GM18867 (cell line): ENCODE measurements around the gene NTRK3.
"Not testable (repeated sequence)": the region's sequence is repeated elsewhere in the genome, so short reads cannot be mapped to it uniquely, and the experiment has no call there.

Experiments used
- ATAC-seq: cut with Tn5 transposase; IDR thresholded peaks from one replicate; pipeline ENCODE4 v1.9.1; 2021; ENCODE audit warnings: mild to moderate bottlenecking, moderate library complexity; ENCODE audit not compliant: unreplicated experiment

Gene NTRK3

DNA sequence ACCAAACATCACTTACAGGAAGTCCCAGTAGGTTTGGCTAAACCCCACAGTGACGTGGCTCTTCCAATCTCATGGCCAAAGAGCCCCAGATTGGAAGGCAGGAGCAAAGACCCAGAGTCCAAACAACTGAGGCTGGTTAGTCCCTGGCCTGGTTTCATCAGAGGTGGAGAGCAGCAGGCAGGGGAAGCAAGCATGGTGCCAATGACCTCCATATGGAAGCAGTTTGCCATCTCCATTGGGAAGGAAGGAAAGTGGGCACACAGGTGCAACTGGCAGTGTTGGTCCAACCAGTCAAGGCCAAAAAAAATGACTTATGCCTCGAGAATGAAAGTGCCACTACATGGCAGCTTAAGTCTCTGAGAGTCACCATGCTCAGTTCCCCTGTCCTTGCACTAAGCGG lies 175.9 kb downstream of the NTRK3 start:
- ATAC-seq, result no peak

DNA sequence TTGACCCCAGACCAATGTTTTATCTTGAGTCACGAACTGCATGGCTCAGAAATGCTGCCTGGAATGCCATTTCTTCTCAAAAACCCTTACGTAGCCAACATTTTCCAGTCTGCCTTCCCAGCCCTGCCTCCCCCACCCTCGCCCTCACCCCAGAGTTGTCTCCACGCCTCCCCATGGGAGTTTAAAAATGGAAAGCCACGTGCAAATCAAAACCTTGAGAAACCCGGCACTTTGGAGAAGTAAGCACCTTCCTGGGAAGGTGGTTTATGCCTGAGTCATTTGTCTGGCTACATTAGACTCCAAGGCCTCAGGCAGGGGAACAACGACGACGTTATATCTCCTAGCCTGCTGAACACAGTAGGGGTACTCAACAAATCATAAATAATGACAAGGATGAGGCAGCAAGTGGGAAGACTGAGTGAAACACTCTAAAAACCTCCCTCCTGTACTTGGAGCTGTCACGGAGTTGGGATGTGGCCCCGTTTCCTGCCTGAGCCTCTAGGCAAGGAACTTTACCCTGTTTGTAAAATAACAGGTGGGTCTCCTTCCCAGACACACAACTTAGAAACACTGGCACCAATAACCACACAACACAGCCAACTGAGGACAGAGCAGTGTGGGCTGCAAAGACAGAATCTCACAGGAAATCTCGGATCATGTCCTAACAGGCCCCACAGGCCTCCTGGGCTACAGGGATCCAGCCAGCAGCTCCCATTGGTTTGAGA lies 179.1 kb downstream of the NTRK3 start:
- no peak for ATAC-seq

DNA sequence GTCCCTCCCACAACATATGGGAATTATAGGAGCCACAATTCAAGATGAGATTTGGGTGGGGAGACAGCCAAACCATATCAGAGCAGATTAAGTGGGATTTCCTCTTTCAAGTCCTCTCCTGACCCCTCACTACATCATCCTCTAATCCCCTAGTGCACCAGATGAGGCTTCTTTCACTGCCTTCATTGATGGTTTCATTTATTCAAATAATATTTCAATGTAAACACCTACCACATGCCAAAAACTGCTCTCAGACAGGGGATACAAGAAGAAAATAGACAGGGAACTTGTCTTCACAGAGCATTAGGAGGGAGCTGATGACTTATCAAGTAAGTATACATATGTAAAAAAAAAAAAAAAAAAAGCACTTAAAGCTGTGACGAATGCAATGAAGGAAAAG lies 180.2 kb downstream of the NTRK3 start:
- no peak for ATAC-seq

DNA sequence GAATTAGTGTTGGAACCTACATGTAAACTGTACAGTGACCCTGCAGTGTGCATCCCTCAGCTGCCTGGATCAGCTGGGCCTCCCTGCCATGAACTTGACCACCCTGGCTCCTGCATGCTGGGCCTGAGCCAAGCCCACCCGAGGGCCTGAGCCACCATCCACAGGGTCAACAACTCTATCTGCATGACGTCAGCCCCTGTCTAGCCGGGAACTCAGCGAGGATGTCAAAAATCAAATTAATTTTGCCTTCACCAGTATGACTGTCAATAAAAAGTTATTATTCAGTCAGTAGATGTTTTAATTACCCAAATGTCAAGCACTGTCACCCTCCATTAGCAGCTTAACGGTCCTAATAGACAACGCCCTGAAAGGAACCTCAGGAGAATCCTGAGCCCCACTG lies 181.4 kb downstream of the NTRK3 start:
- no peak for ATAC-seq

DNA sequence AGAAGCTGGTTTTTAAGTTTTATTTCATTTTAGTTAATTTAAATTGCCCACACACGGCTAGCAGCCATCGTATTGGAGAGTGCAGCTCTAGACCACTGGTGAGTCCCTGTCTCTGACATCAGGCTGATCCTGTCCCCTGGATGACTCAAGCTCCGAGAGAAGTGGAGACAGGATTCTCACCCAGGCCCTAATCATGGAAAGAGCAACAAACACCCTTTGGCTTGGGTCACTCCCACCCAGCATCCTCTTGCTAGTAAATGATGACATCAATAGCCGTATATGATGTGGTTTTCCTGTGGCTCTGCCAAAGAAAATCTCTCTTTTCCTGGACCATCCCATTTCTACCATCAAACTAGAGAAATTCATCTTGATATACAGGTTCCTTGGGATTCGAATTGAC lies 182.2 kb downstream of the NTRK3 start:
- no peak for ATAC-seq

DNA sequence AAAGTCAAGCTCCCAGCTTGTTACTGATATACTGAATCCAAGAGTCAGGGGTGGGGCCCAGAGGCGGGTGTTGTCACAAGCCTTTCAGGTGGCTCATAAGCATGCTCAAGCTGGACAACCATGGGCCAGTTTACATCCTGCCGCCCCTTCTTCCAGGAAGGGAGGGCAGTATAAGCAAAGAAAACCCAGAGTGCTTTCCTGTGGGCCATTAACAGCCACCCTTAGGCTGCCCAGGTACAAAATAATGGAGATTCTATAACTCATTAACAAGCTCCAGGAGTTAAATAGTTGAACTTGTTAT lies 183.2 kb downstream of the NTRK3 start:
- no peak for ATAC-seq

DNA sequence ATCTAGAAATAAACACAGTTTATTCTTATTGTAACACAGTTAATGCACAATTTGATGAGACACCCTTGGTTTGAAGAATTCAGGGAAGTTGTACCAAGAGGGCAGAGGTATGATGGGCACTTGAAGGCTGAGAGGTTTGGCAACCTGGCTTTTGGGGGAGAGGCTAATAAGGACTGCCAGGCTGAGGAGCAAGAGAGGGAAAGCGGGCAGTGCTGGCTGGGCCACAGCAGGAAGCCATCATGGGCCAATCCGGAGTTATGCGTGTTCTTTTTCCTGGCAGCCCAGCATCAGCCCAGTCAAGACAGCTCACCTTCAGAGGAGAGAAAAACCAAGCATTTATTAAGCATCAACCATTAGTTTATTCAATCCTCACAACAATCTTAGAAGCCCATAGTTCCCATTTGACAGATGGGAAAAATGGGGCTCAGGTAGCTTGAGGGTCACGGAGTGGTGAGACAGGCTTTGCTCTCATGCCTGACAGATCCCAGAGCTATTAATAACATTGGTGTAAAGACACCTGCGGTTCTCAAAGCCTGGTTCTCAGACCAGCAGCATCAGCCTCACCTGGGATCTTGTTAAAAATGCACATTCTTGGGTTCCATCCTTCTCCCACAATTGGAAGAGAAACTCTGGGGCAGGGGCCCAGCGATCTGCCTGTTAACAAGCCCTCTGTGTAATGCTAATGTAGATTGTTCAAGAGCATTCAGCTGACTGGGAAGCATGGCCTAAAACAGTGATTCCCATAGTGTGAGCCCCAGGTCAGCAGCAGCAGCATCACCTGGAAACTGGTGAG lies 183.7 kb downstream of the NTRK3 start:
- no peak for ATAC-seq

DNA sequence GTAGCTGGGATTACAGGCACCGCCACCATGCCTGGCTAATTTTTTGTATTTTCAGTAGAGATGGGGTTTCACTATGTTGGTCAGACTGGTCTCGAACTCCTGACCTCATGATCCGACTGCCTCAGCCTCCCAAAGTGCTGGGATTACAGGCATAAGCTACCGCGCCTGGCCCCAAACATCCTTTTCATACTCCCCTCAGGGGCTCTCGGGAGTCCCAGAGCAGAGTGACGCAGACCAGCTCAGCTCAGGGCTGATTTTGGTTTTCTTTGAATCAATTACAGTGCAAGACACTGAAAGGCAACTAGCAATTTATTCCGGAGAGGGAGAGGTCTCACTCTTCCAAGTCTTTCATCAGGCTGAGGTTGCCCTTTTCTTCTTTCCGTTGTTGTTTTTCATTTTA lies 184.4 kb downstream of the NTRK3 start:
- ATAC-seq, result not testable (repeated sequence)

DNA sequence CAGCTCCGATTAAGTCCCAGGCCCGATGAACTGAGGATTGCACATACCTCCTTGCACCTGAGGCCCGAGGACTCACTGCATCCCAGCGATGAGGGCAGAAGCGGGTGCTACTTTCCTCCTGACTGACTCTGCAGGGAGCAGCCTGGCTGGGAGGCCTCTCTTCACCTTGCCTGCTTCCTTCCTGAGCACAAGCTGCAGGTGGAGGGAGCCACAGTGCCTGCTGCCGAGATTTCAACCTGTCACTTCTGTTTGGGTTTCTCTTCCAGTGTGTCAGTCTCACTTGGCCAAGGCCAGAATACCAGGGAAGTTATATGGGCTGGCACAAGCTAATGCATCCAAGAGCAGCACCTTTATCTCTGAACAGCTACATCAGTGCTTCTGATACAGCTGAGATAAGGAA lies 185.4 kb downstream of the NTRK3 start:
- no peak for ATAC-seq

DNA sequence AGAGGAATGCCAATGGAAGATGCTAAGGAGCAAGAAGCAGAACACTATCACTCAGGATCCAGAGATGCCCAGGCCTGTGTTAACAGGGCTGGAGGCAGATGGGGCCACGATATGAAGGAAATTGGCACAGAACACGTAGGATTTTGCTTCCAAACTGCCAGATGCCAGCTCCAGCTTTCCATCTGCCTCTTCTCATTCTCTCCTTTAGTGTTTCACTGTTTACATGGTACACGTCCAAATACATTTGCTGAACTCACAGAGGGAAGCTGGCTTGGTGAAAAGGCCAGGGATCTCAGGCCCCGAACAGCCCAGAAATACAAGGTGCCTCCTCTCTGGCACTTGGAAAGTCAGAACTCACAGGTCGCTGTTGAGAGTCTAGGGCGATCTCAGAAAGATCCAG lies 187.0 kb downstream of the NTRK3 start:
- ATAC-seq, result no peak

DNA sequence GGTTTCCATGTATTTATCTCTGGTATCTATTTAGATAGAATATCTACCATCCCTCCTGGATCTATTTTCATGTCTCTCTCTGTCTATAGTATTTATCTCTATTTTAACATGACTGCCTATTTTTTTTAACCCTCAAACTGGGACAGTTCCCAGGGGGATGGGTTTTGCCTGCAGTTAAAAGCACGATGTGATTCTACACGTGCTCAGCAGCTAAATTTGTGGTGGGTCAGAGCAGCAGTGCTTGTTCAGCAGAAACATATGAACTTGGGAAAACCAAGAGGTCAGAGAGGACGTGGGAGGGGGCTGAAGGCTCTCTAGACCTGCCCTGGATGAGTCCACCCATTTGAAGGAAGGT lies 189.2 kb downstream of the NTRK3 start:
- ATAC-seq, result no peak

DNA sequence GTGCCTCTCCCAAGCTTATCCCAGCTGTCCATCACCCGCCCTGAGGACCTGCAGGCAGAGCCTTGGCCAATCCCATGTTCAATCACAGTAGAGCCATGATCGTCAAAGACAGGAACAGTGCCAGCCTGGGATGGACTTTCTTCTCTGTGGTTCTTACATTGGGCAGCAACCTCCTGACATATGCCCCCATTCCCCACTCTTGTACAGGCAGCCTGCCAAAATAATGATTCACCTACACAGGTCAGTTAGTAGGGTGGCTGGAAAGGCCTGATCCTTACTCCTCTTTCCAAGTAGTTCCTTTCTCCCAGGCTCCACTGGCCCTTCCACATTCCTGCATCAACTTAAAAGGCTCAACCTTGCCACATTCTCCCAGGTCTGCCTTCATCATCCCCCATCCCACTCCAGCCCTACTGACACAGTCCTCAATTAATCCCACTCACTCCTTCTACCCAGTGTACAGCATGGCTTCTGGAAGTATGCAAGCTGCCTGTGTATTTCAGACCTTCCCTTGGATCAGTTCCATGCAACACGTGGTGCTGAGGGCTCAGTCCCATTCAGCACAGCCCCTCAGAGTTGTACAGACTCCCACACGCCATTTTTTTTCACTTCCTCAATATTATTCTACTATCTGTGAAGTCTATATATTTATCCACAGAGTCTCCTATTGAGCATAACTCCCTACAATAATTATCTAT lies 189.8 kb downstream of the NTRK3 start:
- ATAC-seq, result no peak

DNA sequence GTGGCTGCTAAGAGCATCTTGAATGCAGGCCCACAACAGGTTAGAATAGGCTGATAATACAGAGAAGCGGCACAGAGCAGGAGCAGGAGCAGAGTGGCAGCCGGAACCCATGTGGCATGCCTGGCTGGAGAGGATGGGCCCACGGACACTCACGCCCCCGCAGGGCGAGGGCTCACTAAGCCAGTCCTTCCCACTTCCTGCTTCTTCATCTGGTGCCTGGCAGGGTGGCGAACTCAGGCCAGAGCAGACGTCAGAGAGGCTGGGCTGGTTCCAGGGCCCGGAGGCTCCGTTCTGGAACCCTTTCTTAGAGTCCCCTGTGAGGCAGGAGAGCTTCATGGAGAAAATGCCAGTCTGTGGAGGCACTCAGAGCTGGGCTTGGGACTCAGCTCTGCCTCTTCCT lies 195.1 kb downstream of the NTRK3 start:
- no peak for ATAC-seq

DNA sequence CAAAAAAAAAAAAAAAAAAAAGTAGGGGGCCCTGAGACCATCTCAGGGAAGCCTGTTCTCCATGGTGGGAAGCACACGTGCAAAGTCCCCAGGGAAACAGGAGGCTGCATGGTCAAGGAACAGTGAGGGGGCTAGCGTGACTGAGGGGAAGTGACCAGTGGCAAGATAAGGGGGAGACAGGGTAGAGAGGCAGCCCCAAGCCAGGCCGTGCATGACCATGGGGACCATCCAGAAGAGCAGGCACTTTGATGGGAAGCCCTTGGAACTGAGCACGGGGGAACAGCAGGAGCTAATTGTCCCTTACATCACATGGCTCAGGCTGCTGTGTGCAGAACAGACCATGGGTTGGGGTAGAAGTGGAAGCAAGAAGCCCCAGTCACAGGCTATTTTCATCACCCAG lies 196.2 kb downstream of the NTRK3 start:
- ATAC-seq, result no peak

DNA sequence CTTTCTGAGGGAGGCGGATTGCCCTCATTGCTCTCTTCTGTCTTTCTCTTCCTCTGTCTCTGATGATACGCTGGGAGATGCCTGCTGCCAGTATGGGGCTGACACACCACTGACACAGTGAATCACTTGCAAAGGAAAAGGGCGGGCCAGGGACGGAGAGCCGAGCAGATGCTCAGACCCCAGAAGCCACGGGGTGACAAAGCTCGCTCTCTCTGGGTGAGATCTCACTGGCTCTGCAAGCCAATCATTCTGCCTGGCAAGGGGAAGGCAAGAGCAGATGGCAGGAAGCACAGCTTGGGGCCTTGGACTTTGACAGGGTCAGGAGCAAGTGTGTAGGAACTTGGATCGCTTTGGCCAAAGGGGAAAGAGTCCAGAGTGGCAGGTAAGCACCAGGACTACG lies 198.7 kb downstream of the NTRK3 start:
- ATAC-seq, result no peak

DNA sequence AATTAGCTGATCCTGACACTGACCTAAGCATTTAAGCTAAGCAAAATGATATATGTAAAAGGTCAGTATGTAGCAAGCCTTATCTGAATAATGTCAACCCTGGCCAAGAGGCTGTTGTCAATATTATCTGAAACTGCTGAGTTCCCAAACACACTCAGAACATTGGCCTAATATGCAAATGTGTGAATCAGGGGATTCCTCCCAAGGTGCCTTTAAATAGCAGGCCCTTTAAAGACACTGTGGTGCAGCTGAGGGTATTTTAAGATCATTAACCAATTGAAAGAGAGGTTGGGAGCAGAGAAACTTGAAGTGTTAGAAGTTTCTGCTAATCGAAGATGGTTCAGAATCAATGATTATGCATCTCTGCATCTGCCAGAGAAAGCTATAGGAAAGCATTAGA lies 207.0 kb downstream of the NTRK3 start:
- ATAC-seq, result peak; percentile 51

DNA sequence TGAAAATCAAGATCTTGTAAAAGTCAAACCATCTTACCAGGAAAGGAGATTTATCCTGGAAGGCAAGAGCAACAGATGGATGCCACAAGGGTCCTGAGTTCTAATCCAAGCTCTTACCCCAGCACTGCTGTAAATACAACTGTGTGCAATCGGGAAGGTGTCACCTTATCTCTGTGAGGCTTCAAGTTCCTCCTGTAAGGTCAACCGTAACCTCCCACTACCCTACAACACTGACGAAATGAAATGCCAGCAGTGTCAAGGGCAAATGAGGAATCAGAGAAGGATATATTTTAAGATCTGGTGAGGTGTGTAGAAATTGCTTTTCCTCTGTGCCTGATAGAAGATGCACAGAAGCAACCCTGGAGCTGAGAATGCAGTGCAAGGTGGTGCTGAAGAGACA lies 207.8 kb downstream of the NTRK3 start:
- no peak for ATAC-seq

DNA sequence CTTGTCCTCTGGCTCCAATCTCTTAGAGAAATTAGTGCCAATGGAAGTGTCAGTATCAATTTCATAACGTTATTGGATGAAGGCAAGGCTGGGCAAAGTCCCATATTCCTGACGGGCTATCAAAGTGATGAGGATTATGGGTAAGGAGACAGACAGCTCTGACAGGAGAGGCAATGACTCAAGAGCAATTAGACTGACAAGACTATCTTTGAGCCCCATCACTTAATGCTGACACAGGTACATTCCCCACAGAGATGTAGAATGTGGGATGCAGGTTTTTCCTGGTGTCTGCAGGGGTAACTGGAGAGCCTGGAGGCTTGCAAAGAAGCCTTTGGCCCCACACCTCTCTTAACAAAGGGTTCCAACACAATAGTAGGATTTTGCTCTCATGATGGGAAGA lies 208.3 kb downstream of the NTRK3 start:
- no peak for ATAC-seq

DNA sequence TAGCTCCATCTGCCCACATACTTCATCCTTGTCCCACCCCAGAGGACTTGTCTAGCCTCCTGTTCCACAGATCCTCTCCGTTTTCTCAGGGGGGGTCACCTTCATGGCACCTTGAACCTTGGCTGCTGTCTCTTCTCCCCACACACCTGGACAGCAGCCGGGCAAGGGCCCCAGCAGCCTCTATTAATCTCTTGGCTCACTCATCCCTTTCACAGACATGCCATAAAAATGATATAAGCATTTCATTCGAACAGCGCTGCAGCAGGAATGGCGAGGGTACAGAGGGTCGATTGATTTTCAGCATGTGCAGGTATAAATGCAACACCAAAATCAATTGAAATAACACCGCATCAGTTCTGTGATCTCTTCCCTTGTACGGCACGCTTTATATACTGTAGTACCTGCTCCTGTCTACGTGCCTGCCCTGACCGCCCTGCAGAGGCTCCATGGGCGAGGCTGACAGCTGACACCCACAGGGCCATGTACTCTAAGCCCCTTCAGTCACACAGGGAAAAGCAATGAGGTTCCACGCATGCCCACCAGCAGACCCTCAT lies 209.9 kb downstream of the NTRK3 start:
- no peak for ATAC-seq

DNA sequence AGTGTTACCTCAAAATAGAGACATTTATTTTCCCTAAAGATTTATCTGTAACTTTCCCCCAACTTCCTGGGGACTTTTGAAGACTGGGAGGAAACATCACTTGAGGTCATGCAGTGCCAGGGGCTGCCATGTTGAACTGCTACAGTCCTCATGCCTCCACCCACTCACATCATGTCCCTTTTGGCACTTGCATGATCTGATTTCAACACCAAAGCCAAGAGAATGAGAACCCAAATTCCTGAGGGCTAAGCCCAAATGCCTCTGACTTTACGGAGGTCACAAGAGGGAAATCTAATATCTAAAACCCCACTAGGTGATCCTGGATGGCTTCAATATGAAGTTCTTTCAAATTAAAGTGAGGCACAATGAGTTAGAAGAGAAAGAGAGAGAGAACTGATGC lies 213.1 kb downstream of the NTRK3 start:
- ATAC-seq, result no peak

DNA sequence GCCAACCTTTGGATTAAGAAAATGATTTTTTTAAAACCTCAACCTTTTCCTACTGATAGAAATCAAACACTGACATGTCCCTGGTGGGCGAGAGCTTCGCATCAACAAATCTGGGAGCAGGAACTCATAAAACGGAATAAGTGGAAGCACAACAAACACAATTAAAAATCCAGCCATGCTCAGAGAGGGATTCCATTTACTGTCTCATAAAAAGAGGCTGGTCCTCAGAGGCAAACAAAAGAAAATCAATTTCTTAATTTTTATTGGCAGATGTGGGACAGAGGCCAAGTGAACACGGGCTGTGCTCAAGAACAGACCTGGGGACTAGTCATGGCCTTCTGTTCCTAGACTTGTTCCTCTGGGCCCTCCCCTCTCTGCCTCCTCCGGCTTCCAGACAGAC lies 214.5 kb downstream of the NTRK3 start:
- ATAC-seq, result no peak

DNA sequence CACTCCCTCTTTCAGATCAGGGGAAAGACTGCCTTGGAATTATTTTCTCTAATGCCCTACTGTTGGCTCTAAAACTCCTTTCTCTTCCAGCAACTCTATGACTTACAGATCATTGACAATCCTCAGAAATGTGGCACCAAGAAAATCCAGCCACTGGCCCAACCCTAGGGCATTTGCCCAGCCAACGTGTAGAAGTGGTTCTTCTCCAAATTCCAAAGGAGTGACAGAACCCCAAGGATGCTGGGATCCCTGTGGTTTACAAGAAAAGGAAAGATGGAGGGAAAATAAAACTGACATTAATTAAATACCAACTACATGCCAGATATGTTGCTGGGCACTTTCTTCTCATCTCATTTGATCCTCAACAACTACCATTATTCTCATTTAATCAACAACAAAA lies 216.0 kb downstream of the NTRK3 start:
- no peak for ATAC-seq
